ENCODE results near the gene ROGDI. TPM values are rescaled to one million over a fixed set of nuclear protein-coding genes. Genes with fewer than 3 reads are reported as not detected.

ROGDI gene
- total RNA-seq, 1 donor = 15.9 TPM

- no peaks in the 10 kb centered on the region for H3K9me3 ChIP-seq (ENCODE audit: low read depth, low read length)
- H3K4me1 ChIP-seq (ENCODE audit: insufficient read depth, low read length) = no peaks in the 10 kb centered on the region
- no peak overlapping the region for H3K4me3 ChIP-seq (ENCODE audit: insufficient read depth, low read length)
- H3K4me2 ChIP-seq (ENCODE audit: insufficient read depth, low read length) = no peak overlapping the region
- DNase-seq (ENCODE audit: insufficient read length, low spot score, missing footprints) = no peak
- H3K36me3 ChIP-seq (ENCODE audit: insufficient read depth, low read length) = peaks cover 80% of the 10 kb centered on the region
- H4K20me1 ChIP-seq (ENCODE audit: insufficient read depth, low read length) = peaks cover 13% of the 10 kb centered on the region
- H2AFZ ChIP-seq (ENCODE audit: low read length) = no peak overlapping the region
- no peak overlapping the region for H3K27ac ChIP-seq (ENCODE audit: low read depth, low read length)
- TF ChIP-seq, protein P1, sequence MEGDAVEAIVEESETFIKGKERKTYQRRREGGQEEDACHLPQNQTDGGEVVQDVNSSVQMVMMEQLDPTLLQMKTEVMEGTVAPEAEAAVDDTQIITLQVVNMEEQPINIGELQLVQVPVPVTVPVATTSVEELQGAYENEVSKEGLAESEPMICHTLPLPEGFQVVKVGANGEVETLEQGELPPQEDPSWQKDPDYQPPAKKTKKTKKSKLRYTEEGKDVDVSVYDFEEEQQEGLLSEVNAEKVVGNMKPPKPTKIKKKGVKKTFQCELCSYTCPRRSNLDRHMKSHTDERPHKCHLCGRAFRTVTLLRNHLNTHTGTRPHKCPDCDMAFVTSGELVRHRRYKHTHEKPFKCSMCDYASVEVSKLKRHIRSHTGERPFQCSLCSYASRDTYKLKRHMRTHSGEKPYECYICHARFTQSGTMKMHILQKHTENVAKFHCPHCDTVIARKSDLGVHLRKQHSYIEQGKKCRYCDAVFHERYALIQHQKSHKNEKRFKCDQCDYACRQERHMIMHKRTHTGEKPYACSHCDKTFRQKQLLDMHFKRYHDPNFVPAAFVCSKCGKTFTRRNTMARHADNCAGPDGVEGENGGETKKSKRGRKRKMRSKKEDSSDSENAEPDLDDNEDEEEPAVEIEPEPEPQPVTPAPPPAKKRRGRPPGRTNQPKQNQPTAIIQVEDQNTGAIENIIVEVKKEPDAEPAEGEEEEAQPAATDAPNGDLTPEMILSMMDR (IDR thresholded peaks at IDR 0.05; ENCODE audit: extremely low read depth, low read depth, low read length) = no peak
- H3K27me3 ChIP-seq (ENCODE audit: insufficient read depth, low read length) = no peaks in the 10 kb centered on the region
- no peaks in the 10 kb centered on the region for H3K79me2 ChIP-seq (ENCODE audit: insufficient read depth, low read length)
These were observed 24.1 kb upstream of the ROGDI start for GRCh38 chr16:4826526-4826925.

- Histone ChIP-seq H3K79me2 (ENCODE audit: insufficient read depth, low read length) (no peaks in the 10 kb centered on the region), H3K27me3 (ENCODE audit: insufficient read depth, low read length) (no peaks in the 10 kb centered on the region), H3K4me1 (ENCODE audit: insufficient read depth, low read length) (no peaks in the 10 kb centered on the region), H3K27ac (ENCODE audit: low read depth, low read length) (no peak overlapping the region), H2AFZ (ENCODE audit: low read length) (no peak overlapping the region), H3K4me3 (ENCODE audit: insufficient read depth, low read length) (no peak overlapping the region), H3K4me2 (ENCODE audit: insufficient read depth, low read length) (no peak overlapping the region), H3K36me3 (ENCODE audit: insufficient read depth, low read length) (peaks cover 80% of the 10 kb centered on the region), H3K9me3 (ENCODE audit: low read depth, low read length) (no peaks in the 10 kb centered on the region), H4K20me1 (ENCODE audit: insufficient read depth, low read length) (peaks cover 16% of the 10 kb centered on the region)
- no peak for DNase-seq (ENCODE audit: insufficient read length, low spot score, missing footprints)
- TF ChIP-seq, protein P1 (IDR thresholded peaks at IDR 0.05; ENCODE audit: extremely low read depth, low read depth, low read length) = no peak
These were observed 22.8 kb upstream of the ROGDI start for GRCh38 chr16:4825196-4825595.

DNA sequence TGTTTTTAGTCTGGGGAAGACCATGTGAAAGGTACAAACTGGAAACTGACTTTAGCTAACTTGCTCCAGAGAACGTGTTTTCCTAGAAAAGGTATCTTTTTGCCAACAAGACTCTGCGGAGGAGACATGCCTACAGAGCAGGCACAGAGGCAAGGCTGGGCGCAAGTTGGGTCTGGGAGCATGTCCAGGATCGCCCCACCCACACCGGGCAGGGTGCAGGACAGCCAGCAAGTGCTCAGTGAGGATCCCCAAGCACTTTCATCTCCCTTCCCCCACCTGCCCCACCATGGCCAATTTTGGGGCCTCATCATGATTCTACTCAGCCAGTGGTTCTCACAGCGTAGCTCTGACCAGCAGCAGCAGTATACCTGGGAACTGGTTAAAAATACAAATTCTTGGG, 18.2 kb upstream of the ROGDI start:
- peaks cover 70% of the 10 kb centered on the region for H3K36me3 ChIP-seq (ENCODE audit: insufficient read depth, low read length)
- no peak overlapping the region for H3K27ac ChIP-seq (ENCODE audit: low read depth, low read length)
- no peaks in the 10 kb centered on the region for H3K79me2 ChIP-seq (ENCODE audit: insufficient read depth, low read length)
- no peak overlapping the region for H2AFZ ChIP-seq (ENCODE audit: low read length)
- TF ChIP-seq, protein P1 (IDR thresholded peaks at IDR 0.05; ENCODE audit: extremely low read depth, low read depth, low read length) = no peak
- peaks cover 7% of the 10 kb centered on the region for H4K20me1 ChIP-seq (ENCODE audit: insufficient read depth, low read length)
- H3K9me3 ChIP-seq (ENCODE audit: low read depth, low read length) = no peaks in the 10 kb centered on the region
- no peak for DNase-seq (ENCODE audit: insufficient read length, low spot score, missing footprints)
- no peak overlapping the region for H3K4me2 ChIP-seq (ENCODE audit: insufficient read depth, low read length)
- no peaks in the 10 kb centered on the region for H3K27me3 ChIP-seq (ENCODE audit: insufficient read depth, low read length)
- no peak overlapping the region for H3K4me3 ChIP-seq (ENCODE audit: insufficient read depth, low read length)
- H3K4me1 ChIP-seq (ENCODE audit: insufficient read depth, low read length) = no peaks in the 10 kb centered on the region

DNA sequence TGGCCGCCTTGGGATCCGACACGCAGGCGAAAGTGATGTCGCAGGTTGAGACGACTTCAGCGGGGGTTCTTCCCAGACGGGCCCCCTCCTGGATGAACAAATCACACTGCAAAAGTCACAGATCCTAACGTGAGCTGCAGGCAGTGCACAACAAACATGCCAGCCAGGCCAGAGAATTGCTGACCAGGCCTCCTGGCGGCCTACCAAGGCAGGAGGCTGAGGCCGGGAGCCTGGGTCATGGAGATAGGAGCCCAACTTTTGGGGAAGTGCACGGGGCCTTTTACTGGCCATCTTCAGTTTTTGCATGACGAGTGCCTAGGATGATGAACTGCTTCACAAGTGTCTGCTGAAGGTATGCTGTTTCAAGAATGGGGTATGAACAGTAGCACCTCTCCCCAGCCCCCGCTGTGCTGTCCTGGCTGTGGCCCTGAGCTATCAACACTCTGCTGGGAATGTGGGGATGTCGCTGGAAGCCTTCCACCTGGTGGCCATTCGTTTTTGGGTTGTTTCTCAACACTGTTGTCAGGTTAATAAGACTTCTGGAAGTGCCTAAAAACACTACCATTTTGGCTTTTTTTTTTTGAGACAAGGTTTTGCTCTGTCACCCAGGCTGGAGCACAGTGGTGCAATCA, 12.2 kb upstream of the ROGDI start:
- H2AFZ ChIP-seq (ENCODE audit: low read length) = no peak overlapping the region
- H3K4me1 ChIP-seq (ENCODE audit: insufficient read depth, low read length) = no peaks in the 10 kb centered on the region
- TF ChIP-seq, protein P1 (IDR thresholded peaks at IDR 0.05; ENCODE audit: extremely low read depth, low read depth, low read length) = no peak
- peaks cover 65% of the 10 kb centered on the region for H3K36me3 ChIP-seq (ENCODE audit: insufficient read depth, low read length)
- no peak overlapping the region for H3K27ac ChIP-seq (ENCODE audit: low read depth, low read length)
- H4K20me1 ChIP-seq (ENCODE audit: insufficient read depth, low read length) = no peaks in the 10 kb centered on the region
- DNase-seq (ENCODE audit: insufficient read length, low spot score, missing footprints) = no peak
- H3K4me2 ChIP-seq (ENCODE audit: insufficient read depth, low read length) = no peak overlapping the region
- no peaks in the 10 kb centered on the region for H3K79me2 ChIP-seq (ENCODE audit: insufficient read depth, low read length)
- H3K27me3 ChIP-seq (ENCODE audit: insufficient read depth, low read length) = no peaks in the 10 kb centered on the region
- no peaks in the 10 kb centered on the region for H3K9me3 ChIP-seq (ENCODE audit: low read depth, low read length)
- no peak overlapping the region for H3K4me3 ChIP-seq (ENCODE audit: insufficient read depth, low read length)

All from osteoblast (primary cell).